Measurements from ENCODE around the gene DCST1. TPM values are rescaled to one million over a fixed set of nuclear protein-coding genes. Genes with fewer than 3 reads are reported as not detected.

DCST1 gene
- total and polyA plus RNA-seq, 5 donors from 2014 or later: 0.32 TPM; not detected in 4

- ATAC-seq (ENCODE audit: low read depth in 2 of 2) (no peak), DNase-seq (no peak)
- H3K27me3 Mint-ChIP-seq: no peaks in the 10 kb centered on the region
- no peaks in the 10 kb centered on the region for H3K27me3 ChIP-seq (ENCODE audit: control insufficient read depth, insufficient read depth, low read length)
- H3K27ac Mint-ChIP-seq: peak overlapping the region in 2 of 3 donors; percentile 26 to 27
- H3K4me1 Mint-ChIP-seq: peaks cover 9 to 51% (median 23%) of the 10 kb centered on the region in 4 donors
- H3K4me3 Mint-ChIP-seq: peak overlapping the region; percentile 85 to 97 (median 90)
- H3K9me3 ChIP-seq (ENCODE audit: control insufficient read depth in 2 of 2, low read length in 2 of 2): no peaks in the 10 kb centered on the region
- no peak overlapping the region for H3K4me3 ChIP-seq (ENCODE audit: low read depth, low read length)
- H3K27ac ChIP-seq (ENCODE audit: insufficient read depth, low read length, poor library complexity, severe bottlenecking): no peak overlapping the region
- H3K36me3 ChIP-seq (ENCODE audit: control insufficient read depth, insufficient read depth, low read length): peaks cover 9% of the 10 kb centered on the region
- H3K36me3 Mint-ChIP-seq: peaks cover 14% of the 10 kb centered on the region
- H3K4me1 ChIP-seq (ENCODE audit: control insufficient read depth, insufficient read depth, low read length, poor library complexity, severe bottlenecking): peaks cover 43% of the 10 kb centered on the region
- no peaks in the 10 kb centered on the region for H3K9me3 Mint-ChIP-seq
Observed at GRCh38 chr1:155064832-155065429, 31.3 kb downstream of the DCST1 start.

- H3K4me1 Mint-ChIP-seq: peaks cover 9 to 54% (median 21%) of the 10 kb centered on the region in 4 donors
Observed at GRCh38 chr1:155066777-155067176, 33.2 kb downstream of the DCST1 start.

GRCh38 chr1:155068599-155068998 lies 35.0 kb downstream of the DCST1 start:
- Histone ChIP-seq H3K4me1 (ENCODE audit: control insufficient read depth, insufficient read depth, low read length, poor library complexity, severe bottlenecking) (peaks cover 35% of the 10 kb centered on the region), H3K27me3 (ENCODE audit: control insufficient read depth, insufficient read depth, low read length) (no peaks in the 10 kb centered on the region), H3K27ac (ENCODE audit: insufficient read depth, low read length, poor library complexity, severe bottlenecking) (no peak overlapping the region), H3K36me3 (ENCODE audit: control insufficient read depth, insufficient read depth, low read length) (peaks cover 9% of the 10 kb centered on the region), H3K4me3 (ENCODE audit: low read depth, low read length) (no peak overlapping the region), H3K9me3 (ENCODE audit: control insufficient read depth in 2 of 2, low read length in 2 of 2) (no peaks in the 10 kb centered on the region)
- ATAC-seq (ENCODE audit: low read depth in 2 of 2): no peak
- H3K27ac Mint-ChIP-seq: peak overlapping the region in 1 of 3 donors; percentile 55
- peaks cover 0 to 2% (median 0%) of the 10 kb centered on the region in 7 donors for H3K9me3 Mint-ChIP-seq
- peak overlapping the region; percentile 19 to 80 (median 32) for H3K4me3 Mint-ChIP-seq
- peaks cover 14% of the 10 kb centered on the region for H3K36me3 Mint-ChIP-seq
- no peak for DNase-seq
- peaks cover 9 to 49% (median 21%) of the 10 kb centered on the region in 4 donors for H3K4me1 Mint-ChIP-seq
- peaks cover 5% of the 10 kb centered on the region for H3K27me3 Mint-ChIP-seq

More at GRCh38 chr1:155066777-155067176, 33.2 kb downstream of the DCST1 start:
- Histone ChIP-seq H3K36me3 (ENCODE audit: control insufficient read depth, insufficient read depth, low read length) (peaks cover 9% of the 10 kb centered on the region), H3K27me3 (ENCODE audit: control insufficient read depth, insufficient read depth, low read length) (no peaks in the 10 kb centered on the region), H3K4me1 (ENCODE audit: control insufficient read depth, insufficient read depth, low read length, poor library complexity, severe bottlenecking) (peaks cover 52% of the 10 kb centered on the region), H3K9me3 (ENCODE audit: control insufficient read depth in 2 of 2, low read length in 2 of 2) (no peaks in the 10 kb centered on the region), H3K4me3 (ENCODE audit: low read depth, low read length) (no peak overlapping the region), H3K27ac (ENCODE audit: insufficient read depth, low read length, poor library complexity, severe bottlenecking) (no peak overlapping the region)
- Mint-ChIP-seq H3K36me3 (peaks cover 14% of the 10 kb centered on the region), H3K27me3 (no peaks in the 10 kb centered on the region), H3K27ac (peak overlapping the region in 1 of 3 donors; percentile 36), H3K9me3 (no peaks in the 10 kb centered on the region), H3K4me3 (peak overlapping the region in 1 of 4 donors; percentile 69)
- DNase-seq (no peak), ATAC-seq (ENCODE audit: low read depth in 2 of 2) (no peak)

GRCh38 chr1:155069551-155070157 lies 36.0 kb downstream of the DCST1 start:
- no peak overlapping the region for H3K27ac Mint-ChIP-seq
- peaks cover 0 to 2% (median 0%) of the 10 kb centered on the region in 7 donors for H3K9me3 Mint-ChIP-seq
- Histone ChIP-seq H3K4me1 (ENCODE audit: control insufficient read depth, insufficient read depth, low read length, poor library complexity, severe bottlenecking) (peaks cover 28% of the 10 kb centered on the region), H3K27ac (ENCODE audit: insufficient read depth, low read length, poor library complexity, severe bottlenecking) (no peak overlapping the region), H3K9me3 (ENCODE audit: control insufficient read depth in 2 of 2, low read length in 2 of 2) (no peaks in the 10 kb centered on the region), H3K36me3 (ENCODE audit: control insufficient read depth, insufficient read depth, low read length) (peaks cover 9% of the 10 kb centered on the region), H3K27me3 (ENCODE audit: control insufficient read depth, insufficient read depth, low read length) (no peaks in the 10 kb centered on the region), H3K4me3 (ENCODE audit: low read depth, low read length) (no peak overlapping the region)
- peaks cover 5% of the 10 kb centered on the region for H3K27me3 Mint-ChIP-seq
- peaks cover 14% of the 10 kb centered on the region for H3K36me3 Mint-ChIP-seq
- peak overlapping the region in 2 of 4 donors; percentile 19 to 27 for H3K4me3 Mint-ChIP-seq
- ATAC-seq (ENCODE audit: low read depth in 2 of 2) (no peak), DNase-seq (no peak)
- H3K4me1 Mint-ChIP-seq: peaks cover 3 to 51% (median 16%) of the 10 kb centered on the region in 4 donors

GRCh38 chr1:155070158-155070621 lies 36.6 kb downstream of the DCST1 start:
- ATAC-seq (ENCODE audit: low read depth in 2 of 2): no peak
- Histone ChIP-seq H3K9me3 (ENCODE audit: control insufficient read depth in 2 of 2, low read length in 2 of 2) (no peaks in the 10 kb centered on the region), H3K36me3 (ENCODE audit: control insufficient read depth, insufficient read depth, low read length) (peaks cover 9% of the 10 kb centered on the region), H3K27ac (ENCODE audit: insufficient read depth, low read length, poor library complexity, severe bottlenecking) (no peak overlapping the region), H3K27me3 (ENCODE audit: control insufficient read depth, insufficient read depth, low read length) (no peaks in the 10 kb centered on the region), H3K4me3 (ENCODE audit: low read depth, low read length) (peak overlapping the region; percentile 59), H3K4me1 (ENCODE audit: control insufficient read depth, insufficient read depth, low read length, poor library complexity, severe bottlenecking) (peaks cover 23% of the 10 kb centered on the region)
- H3K9me3 Mint-ChIP-seq: peaks cover 0 to 2% (median 0%) of the 10 kb centered on the region in 7 donors
- peaks cover 5% of the 10 kb centered on the region for H3K27me3 Mint-ChIP-seq
- H3K4me1 Mint-ChIP-seq: peaks cover 0 to 48% (median 13%) of the 10 kb centered on the region in 4 donors
- H3K27ac Mint-ChIP-seq: no peak overlapping the region
- DNase-seq: no peak
- H3K4me3 Mint-ChIP-seq: peak overlapping the region in 3 of 4 donors; percentile 27 to 55 (median 43)
- H3K36me3 Mint-ChIP-seq: peaks cover 14% of the 10 kb centered on the region

- no peaks in the 10 kb centered on the region for H3K27me3 ChIP-seq (ENCODE audit: control insufficient read depth, insufficient read depth, low read length)
- no peak overlapping the region for H3K27ac ChIP-seq (ENCODE audit: insufficient read depth, low read length, poor library complexity, severe bottlenecking)
- peaks cover 9% of the 10 kb centered on the region for H3K36me3 ChIP-seq (ENCODE audit: control insufficient read depth, insufficient read depth, low read length)
- Mint-ChIP-seq H3K27me3 (peaks cover 12% of the 10 kb centered on the region), H3K27ac (no peak overlapping the region), H3K36me3 (peaks cover 14% of the 10 kb centered on the region), H3K9me3 (peaks cover 0 to 2% (median 0%) of the 10 kb centered on the region in 7 donors), H3K4me1 (peaks cover 0 to 48% (median 13%) of the 10 kb centered on the region in 4 donors), H3K4me3 (peak overlapping the region in 2 of 4 donors; percentile 43 to 55)
- H3K9me3 ChIP-seq (ENCODE audit: control insufficient read depth in 2 of 2, low read length in 2 of 2): no peaks in the 10 kb centered on the region
- peak overlapping the region; percentile 59 for H3K4me3 ChIP-seq (ENCODE audit: low read depth, low read length)
- DNase-seq: peak; percentile 66 to 89 (median 78)
- H3K4me1 ChIP-seq (ENCODE audit: control insufficient read depth, insufficient read depth, low read length, poor library complexity, severe bottlenecking): peaks cover 22% of the 10 kb centered on the region
- ATAC-seq (ENCODE audit: low read depth in 2 of 2): peak; percentile 96 to 97
Observed at GRCh38 chr1:155070721-155071569, 37.3 kb downstream of the DCST1 start.

GRCh38 chr1:155071701-155072100 lies 38.1 kb downstream of the DCST1 start:
- peaks cover 0 to 40% (median 10%) of the 10 kb centered on the region in 4 donors for H3K4me1 Mint-ChIP-seq
- no peak overlapping the region for H3K27ac ChIP-seq (ENCODE audit: insufficient read depth, low read length, poor library complexity, severe bottlenecking)
- H3K9me3 Mint-ChIP-seq: peaks cover 0 to 2% (median 0%) of the 10 kb centered on the region in 7 donors
- peaks cover 9% of the 10 kb centered on the region for H3K36me3 ChIP-seq (ENCODE audit: control insufficient read depth, insufficient read depth, low read length)
- H3K36me3 Mint-ChIP-seq: peaks cover 14% of the 10 kb centered on the region
- peak overlapping the region in 1 of 3 donors; percentile 69 for H3K27ac Mint-ChIP-seq
- H3K4me3 ChIP-seq (ENCODE audit: low read depth, low read length): no peak overlapping the region
- no peaks in the 10 kb centered on the region for H3K9me3 ChIP-seq (ENCODE audit: control insufficient read depth in 2 of 2, low read length in 2 of 2)
- H3K4me1 ChIP-seq (ENCODE audit: control insufficient read depth, insufficient read depth, low read length, poor library complexity, severe bottlenecking): peaks cover 22% of the 10 kb centered on the region
- DNase-seq (no peak), ATAC-seq (ENCODE audit: low read depth in 2 of 2) (no peak)
- H3K27me3 ChIP-seq (ENCODE audit: control insufficient read depth, insufficient read depth, low read length): no peaks in the 10 kb centered on the region
- H3K27me3 Mint-ChIP-seq: peaks cover 19% of the 10 kb centered on the region
- peak overlapping the region; percentile 24 to 61 (median 41) for H3K4me3 Mint-ChIP-seq

All from CD4-positive, CD25-positive, alpha-beta regulatory T cell (primary cell).